ENCODE data around the gene MAD1L1.

Gene MAD1L1

DNA sequence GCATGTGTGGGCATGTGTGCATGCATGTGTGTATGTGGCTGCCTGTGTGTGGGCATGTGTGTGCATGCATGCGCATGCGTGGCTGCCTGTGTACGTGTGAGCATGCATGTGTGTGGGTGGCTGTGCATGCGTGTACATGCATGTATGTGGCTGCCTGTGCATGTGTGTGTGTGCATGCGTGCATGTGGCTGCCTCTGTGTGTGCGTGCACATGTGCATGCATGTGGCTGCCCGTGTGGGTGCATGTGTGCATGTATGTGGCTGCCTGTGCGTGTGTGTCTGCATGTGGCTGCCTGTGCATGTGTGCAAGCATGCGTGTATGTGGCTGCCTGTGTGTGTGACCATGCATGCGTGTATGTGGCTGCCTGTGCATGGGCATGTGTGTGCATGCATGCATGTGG is 345.5 kb downstream of the MAD1L1 start:
- in situ Hi-C loops (cut with HindIII; ENCODE audit: low sequenced_read_pairs), result loop anchor here (25.0 kb wide), 1 partner anchor 300 kb away; no protein-coding TSS in a partner anchor

DNA sequence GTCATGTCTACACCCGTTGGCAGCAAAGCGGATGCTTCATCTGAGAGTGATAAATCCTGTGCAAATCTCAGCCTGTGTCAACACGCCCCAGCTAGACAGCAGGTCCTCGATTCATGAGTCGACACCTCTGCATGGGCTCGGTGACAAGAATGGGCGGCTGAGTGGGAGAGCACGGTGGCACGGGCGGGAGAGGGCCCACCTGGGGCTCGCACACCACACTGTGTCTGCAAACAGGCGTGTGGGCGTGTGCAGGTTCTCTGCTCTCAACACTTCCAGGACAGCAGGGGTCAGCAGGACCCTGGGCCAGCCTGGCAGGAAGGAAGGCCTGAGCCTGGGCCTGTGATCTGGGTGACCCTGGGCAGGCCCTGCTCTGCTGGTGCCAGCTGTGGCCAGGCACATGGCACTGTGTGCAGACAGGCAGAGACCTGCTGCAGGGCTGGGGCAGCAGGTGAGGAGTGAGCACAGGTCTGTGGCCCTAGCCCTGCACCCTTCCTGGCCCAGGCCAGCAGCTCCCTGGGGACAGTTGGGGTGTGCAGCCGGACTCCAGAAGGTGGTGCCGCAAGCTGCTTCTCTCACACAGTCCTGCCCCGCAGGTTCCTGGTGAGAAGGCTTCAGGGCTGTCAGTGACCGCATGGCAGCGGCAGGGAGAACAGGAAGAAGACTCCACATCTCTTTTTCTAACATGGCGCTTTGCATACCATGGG is 346.2 kb downstream of the MAD1L1 start:
- in situ Hi-C loops (cut with HindIII; ENCODE audit: low sequenced_read_pairs), result loop anchor here (25.0 kb wide), 1 partner anchor 299 kb away; no protein-coding TSS in a partner anchor

DNA sequence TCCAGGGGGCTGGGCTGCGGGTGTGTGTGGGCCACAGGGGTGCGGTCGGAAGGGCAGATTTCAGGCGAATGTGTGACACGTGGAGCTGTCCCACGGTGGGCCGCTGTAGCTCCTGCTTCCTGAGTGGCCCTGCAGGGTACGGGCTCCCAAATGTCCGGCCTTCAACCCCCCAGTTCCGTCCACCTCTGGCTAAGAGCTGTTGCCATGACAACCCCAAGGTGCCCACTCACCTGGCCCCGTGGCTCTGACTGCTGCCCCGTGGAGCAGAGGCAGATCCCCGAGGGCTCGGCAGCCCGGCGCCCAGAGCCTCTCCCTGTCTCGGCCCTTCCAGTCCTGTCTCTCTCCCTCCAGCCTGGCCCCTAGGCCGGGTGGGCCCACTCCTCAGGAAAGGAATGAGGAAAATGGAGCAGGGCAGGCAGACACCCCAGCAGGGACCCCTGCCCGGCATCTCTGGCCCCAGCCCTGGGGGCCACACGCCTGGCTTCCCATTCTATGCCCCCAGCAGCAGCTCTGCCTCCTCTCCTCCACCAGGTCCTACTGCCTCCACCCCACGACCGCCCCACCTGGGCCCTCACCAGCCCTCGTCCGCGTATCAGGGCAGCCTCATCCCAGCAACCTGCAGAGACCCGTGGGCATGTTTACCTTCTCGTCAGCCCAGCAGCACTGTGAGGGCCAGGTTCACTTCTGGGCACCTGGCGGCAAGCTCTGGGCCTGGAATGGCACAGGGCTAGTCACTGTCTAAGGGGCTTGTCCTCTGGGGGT is 347.1 kb downstream of the MAD1L1 start:
- in situ Hi-C loops (cut with HindIII; ENCODE audit: low sequenced_read_pairs), result loop anchor here (25.0 kb wide), 1 partner anchor 298 kb away; no protein-coding TSS in a partner anchor

DNA sequence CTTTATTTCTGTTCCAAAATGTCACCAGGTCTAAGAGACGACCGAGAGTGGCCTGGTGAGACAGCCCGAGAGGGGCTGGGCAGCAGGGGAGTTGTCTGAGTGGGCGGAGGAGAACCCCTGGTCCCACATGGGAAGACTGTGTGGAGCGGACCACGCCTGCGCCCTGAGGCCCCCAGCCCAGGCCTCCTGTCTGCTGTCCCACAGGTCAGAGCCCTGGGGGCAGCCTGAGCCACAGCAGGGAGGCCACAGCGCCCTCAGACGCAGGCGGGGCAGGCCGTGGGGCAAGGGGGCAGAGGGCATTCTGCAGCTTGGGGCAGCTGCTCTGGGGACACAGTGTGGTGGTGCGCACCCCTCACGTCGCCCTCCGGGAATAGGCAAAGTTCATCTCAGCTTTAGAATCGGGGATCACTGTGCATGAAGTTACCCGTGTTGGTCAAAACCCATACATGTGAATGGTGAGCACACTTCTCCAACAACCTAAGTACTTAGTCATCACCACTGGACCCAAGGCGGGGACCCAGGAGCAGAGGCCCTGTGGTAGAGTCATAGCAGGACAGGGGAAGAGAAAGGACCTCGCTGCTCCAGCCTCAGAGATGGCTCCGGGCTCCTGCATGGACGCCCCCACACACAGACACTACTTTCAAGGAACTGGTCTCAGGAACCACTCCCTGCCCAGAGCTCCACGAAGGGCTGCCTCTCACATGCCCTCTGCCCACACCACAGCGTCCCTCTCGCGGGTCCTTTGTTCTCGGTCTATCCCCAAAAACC is 348.0 kb downstream of the MAD1L1 start:
- in situ Hi-C loops (cut with HindIII; ENCODE audit: low sequenced_read_pairs), result loop anchor here (25.0 kb wide), 1 partner anchor 297 kb away; no protein-coding TSS in a partner anchor

DNA sequence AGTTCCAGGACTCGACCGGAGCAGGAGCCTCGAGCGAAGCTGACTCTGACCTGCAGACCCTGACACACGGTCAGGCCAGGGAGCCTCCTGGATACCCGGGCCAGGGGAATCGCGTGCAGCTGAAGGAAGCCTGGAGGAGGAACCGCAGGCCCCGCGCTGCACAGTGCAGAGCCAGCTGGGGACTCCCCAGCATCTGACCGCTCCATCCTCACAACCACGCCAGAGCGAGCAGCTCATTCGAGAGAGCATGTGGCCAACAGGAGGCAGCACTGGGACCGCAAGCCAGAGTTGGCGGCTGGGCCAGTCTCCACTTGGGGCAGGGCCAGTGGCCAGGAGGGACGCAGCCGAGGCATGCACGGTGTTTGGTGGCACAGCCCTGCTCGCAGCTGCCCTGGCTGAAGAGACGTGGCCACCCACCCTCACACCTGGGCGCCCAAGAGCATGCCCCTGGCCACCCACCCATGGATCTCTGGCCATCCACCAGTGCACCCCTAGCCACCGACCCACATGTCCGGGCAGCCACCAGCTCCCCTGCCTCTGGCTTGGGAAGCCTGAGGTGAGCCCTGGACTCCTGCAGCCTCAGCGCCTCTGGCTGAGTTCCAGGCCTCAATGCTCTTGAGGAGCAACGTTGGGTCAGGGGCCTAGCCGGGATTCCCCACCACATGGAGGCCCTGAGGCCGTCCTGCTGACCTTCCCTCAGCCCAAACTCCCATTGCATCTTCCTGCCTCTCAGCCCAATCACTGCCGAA is 348.7 kb downstream of the MAD1L1 start:
- in situ Hi-C loops (cut with HindIII; ENCODE audit: low sequenced_read_pairs), result loop anchor here (25.0 kb wide), 1 partner anchor 297 kb away; no protein-coding TSS in a partner anchor

DNA sequence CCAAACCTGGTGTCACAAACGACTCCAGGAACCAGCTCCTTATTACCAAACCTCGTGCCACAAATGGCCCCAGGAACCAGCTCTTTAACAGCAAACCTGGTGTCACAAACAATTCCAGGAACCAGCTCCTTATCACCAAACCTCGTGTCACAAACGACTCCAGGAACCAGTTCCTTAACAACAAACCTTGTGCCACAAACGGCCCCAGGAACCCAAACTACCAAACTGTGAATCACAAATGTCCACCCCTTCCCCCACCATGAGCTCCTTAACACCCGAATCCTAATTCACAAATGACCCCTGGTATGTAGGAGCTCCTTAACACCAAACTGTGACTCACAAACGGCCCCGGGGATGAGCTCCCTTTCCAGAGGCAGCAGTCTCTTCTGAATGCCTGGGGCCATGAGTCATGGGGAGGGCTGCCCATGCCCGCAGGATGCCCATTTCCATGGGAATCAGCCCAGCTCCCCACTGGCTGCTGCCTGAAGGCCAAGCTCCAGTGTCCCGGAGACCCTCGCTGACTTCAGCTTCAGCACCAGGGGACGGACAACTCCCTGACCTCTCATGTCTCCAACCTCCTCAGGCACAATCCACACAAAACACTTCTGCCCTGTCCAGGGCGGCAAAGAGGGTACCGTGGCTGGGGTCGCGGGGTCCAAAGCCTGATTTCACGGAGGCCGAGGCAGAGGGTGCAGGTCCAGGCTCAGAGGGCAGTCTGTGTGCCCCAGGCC is 349.5 kb downstream of the MAD1L1 start:
- in situ Hi-C loops (cut with HindIII; ENCODE audit: low sequenced_read_pairs), result loop anchor here (25.0 kb wide), 1 partner anchor 296 kb away; no protein-coding TSS in a partner anchor

DNA sequence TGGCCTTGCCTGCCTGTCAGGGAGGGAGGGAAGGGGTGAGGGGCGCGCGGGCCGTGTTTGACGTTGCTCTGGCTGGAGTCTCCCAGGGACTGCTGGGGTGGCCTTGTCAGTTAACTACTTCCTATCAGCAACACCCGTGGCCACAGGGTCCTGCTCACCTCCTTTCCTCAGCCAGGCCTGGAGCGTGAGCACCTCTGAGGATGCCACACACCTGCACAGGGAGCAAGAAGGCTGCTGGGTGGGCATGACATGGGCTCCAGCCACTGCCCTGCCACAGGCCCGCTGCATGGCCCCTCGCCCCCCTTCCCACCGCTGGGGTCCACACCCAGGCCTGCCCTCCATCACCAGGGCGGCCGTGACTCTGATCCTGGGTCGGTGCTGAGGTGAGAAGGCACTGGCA is 350.3 kb downstream of the MAD1L1 start:
- in situ Hi-C loops (cut with HindIII; ENCODE audit: low sequenced_read_pairs), result loop anchor here (25.0 kb wide), 1 partner anchor 295 kb away; no protein-coding TSS in a partner anchor

DNA sequence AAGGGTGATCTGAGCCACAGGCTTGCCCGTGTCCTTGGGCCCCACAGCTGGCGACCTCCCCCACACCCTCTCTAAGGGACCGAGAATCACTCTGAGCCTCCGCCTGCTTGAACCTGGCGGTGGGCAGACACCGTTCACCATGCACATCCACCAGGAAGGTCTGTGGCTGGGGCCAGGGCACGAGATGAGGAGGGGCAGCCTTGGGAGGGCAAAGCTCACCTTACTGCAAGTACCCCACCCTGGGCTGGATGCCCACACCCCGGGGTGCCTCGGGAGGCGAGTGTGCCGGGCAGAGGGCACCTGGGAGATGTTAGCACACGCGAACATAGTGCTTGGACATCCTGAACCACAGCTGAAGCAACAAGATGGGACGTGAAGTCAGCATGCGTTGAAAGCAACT is 350.8 kb downstream of the MAD1L1 start:
- in situ Hi-C loops (cut with HindIII; ENCODE audit: low sequenced_read_pairs), result loop anchor here (25.0 kb wide), 1 partner anchor 295 kb away; no protein-coding TSS in a partner anchor

DNA sequence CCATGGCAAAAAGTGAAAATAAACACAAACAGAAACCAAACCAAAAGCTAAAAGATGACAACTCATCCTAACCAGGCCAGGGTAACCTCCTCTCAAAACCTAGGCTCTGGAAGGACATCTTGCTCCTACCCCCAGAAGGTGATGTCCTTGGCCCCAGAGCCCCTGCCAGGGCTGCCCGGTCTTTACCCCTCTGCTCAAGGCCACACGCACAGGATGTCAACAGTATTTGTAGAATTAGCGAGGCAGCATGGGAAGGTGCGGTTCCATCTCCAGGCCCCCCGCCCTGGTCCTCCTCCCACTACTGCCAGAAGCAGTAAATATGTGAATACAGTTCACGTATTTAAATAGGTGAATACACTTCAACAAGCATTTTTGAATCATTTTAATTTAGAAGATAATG is 356.1 kb downstream of the MAD1L1 start:
- in situ Hi-C loops (cut with HindIII; ENCODE audit: low sequenced_read_pairs), result loop anchor here (25.0 kb wide), 1 partner anchor 289 kb away; no protein-coding TSS in a partner anchor

DNA sequence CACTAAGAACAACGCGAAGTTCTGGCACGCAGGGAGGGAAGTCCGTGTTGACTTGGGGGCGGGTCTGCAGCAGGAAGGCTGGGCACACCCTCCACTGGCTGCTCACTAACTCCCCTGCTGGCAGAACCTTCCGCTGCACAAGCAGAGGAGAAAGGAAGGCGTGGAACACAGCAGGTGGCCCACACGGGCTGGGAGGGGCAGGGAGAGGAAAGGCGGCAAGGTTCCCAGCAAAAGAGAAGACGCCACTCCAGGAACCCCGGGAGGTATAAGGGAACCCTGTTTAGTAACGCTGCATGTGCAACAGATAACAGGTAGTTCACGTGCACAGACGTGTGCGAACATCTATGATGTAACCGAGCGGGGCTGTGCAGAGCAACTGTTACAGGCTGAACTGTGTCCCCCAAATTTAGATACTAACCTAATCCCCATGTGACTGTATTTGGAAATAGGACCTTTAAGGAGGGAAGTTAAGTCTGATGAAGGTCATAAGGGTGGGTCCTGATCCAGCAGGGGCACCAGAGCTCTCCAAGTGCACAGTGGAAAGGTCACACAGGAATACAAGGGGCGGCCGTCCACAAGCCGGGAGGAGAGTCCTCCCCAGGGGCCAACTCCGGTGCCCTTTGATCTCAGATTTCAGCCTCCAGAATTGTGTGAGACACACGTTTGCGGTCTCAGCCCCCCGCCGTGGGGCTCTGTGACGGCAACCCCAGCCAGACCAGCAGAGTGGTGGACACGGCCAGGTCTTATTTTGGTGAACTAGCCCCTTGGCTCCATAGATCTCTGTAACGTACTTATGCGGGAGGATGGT is 357.1 kb downstream of the MAD1L1 start:
- in situ Hi-C loops (cut with HindIII; ENCODE audit: low sequenced_read_pairs), result loop anchor here (25.0 kb wide), 1 partner anchor 288 kb away; no protein-coding TSS in a partner anchor

DNA sequence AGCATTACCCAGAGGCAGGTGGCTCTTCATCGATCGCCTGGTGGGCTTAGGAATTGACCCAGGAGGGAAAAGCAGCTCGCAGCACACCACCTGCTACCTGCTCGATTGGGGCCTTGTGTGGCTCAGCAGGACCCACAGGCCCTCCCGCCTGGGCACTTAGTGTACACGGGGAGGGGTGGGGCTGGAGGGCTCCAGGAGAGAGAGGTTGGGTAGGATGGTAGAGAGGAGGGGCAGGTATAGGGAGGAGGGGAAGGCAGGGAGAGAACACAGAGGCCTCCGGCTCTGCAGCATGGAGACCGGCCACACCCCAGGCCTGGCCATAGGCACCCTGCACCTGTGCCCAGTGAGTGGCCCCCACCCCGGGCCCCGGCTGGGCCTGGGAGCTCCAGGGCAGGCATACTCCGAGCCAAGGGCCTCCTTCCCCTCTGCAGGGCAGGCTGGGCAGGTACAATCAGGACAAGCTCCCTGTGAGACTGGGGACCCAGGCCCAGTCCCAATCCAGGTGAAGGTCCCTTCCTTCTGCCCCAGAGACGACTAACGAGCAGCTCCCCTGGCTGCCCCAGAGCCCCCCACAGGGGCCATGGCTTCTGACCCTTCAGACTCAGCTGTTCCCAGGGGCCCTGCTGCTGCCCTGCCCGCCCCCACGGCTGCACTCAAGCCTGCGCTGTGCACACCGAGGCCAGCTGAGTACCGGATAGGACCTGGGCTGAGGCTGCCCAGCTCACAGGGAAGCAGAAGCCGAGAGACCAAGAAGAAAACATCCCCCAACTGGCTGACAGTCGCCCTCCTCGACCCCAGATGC is 358.0 kb downstream of the MAD1L1 start:
- in situ Hi-C loops (cut with HindIII; ENCODE audit: low sequenced_read_pairs), result loop anchor here (25.0 kb wide), 1 partner anchor 287 kb away; no protein-coding TSS in a partner anchor

DNA sequence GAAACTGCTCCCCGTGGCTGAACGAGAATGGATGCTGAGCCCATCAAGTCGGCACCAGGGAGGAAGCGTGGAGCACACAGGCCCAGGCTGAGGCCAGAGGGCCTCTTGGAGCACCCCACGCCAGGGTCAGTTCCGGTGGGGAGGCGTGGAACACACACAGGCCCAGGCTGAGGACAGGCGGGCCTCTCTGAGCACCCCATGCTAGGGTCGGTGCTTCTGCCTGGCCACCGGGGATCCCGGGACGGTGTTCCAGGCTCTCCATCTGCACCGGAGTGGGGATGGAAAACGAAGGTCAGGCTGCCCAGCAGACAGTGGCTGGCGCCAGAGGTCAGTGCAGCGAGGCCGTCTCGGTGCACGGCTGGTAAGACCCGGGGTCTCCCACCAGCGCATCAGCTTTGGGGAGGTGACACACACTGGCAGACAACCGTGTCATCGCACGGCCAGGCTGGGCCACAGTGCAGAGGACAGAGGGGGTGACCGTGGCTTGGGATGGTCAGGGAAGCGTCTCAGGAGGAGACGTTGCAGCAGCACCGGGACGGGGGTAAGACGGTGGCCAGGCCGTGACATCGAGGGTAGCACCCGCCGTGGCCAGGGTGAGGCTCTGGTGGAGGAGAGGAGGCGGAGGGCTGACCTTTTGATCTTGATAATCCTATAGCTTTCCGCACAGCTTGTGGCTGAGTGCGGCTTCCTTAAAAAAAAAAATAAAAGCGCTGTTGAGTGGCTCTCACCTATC is 358.7 kb downstream of the MAD1L1 start:
- in situ Hi-C loops (cut with HindIII; ENCODE audit: low sequenced_read_pairs), result no loop called here

DNA sequence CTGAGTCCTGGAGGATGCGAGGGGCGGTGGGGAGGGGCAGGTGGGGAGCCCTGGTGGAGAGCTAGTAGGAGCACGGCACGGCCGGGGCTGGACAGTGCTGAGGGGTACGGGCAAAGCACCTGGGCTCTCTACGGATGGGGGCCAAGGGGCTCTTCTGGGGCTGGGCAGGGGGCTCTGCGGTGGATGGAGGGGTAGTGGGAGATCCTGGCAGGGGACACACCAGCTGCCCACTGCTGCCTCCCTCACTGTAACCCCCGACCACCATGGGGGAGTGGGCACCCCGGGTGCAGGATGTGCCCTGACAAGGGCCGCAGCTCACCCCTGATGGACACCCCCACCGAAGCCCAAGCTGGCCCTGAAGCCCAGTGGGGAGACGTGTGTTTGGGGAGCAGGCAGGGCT is 359.3 kb downstream of the MAD1L1 start:
- in situ Hi-C loops (cut with HindIII; ENCODE audit: low sequenced_read_pairs), result no loop called here

DNA sequence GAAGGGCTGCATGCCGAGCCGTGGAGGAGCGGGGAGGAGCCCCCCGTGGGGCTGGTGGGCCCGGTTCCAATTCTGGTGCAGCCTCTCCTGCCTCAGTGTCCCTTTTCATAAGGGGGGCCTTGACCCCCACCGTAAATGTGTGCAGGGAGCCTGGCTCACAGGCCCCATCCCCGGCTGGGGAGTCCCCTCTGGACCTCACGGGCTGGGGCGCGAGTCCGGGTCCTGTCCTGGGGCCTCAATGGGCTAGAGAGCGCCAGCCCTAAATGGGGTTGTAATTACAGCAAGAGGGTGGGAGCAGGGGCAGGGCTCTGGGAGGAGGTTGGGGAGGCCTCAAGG is 359.7 kb downstream of the MAD1L1 start:
- in situ Hi-C loops (cut with HindIII; ENCODE audit: low sequenced_read_pairs), result no loop called here

DNA sequence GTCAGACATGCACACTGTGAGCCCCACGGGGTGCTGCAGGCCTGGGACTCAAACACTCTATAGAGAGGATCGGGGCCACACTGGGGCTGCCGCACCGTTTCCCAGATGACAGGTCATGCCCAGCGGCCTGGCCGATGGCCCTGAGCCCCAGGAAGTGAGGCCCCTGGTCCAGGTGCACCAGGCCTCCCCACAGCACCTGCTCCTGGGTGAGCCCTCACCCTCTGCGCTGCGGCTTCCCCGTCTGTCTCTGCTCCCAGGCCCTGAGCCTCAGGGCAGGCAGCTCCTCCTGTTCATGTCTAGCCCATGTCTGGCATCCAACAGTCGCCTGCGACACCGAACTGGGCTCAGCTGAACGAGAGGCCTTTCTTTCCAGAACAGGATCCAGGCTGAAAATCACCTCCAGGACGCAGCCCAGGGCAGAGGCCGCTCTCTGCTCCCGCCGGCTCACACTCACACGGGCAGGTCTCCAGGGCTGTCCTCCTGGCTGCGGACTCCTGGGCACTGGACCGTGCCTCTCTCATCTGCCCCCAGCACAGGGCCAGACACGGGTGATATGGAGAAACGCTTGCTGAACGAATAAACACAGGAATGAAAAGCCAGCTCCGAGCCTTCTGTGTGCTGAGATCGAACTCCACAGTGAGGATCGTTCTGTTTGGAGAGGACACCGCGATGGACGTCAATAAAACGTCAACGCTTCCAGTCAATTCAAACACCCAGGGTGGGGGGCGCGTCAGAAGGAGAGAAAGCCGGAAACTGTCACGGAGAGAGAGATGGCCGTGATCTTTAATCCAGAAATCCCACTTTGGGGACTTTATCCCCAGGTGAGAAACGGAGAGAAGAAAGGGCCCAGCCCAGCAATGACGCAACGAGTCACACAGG is 360.3 kb downstream of the MAD1L1 start:
- in situ Hi-C loops (cut with HindIII; ENCODE audit: low sequenced_read_pairs), result no loop called here

DNA sequence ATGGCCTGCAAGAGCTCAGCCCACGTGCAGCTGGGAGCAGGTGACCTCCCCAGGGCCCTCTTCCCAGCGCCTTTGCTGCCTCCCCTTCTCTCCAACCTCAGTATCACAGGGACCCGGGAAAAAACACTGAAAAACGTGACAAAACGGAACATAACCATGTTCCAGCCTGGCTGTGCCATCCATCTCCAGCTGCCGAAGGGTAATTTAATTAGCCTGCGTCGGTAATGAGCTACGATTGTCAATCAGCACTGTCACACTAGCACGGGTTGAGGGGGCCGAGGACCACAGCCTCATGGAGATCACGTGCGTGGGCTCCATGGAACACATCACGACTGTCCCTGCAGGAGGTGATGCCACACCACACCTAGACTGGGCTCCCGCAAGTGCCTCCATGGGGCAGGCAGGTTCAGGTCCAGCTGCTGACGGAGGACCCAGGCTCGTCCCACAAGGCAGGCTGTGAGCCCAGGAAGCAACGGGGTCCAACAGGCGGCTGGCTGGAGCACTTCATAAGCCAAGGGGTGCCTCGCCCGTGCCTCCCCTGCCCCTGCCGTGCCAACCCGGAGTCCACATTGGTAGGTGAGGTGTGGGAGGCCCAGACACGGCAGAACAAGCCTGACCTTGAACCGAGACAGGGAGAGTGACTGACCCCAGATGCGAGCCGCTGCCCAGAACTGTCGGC is 363.2 kb downstream of the MAD1L1 start:
- in situ Hi-C loops (cut with HindIII; ENCODE audit: low sequenced_read_pairs), result no loop called here
